GM19239 (cell line): ENCODE measurements around the gene CDH16.

ENCODE experiments used
- DNase-seq: peaks from one replicate; pipeline ENCODE4 v3.0.0; 2011; ENCODE audit warnings: low spot score; ENCODE audit not compliant: insufficient read length
- FAIRE-seq: peaks from 2 replicates; lab custom pipeline; 2011; peaks lifted over from hg19 to GRCh38; lab: Jason Lieb, UNC

CDH16 gene

GRCh38 chr16:66913711-66914110 is 5.0 kb downstream of the CDH16 start:
- DNase-seq, result no peak
- FAIRE-seq, result no peak

- FAIRE-seq (no peak), DNase-seq (no peak)
These were observed 5.6 kb downstream of the CDH16 start for GRCh38 chr16:66913081-66913480.

GRCh38 chr16:66911801-66912200 is 6.9 kb downstream of the CDH16 start:
- FAIRE-seq (no peak), DNase-seq (no peak)

- DNase-seq, result no peak
- no peak for FAIRE-seq
These were observed 7.6 kb downstream of the CDH16 start for GRCh38 chr16:66911112-66911511.

- FAIRE-seq, result no peak
These were observed 8.3 kb downstream of the CDH16 start for GRCh38 chr16:66910175-66910940.

GRCh38 chr16:66908762-66909559 is 9.7 kb downstream of the CDH16 start:
- FAIRE-seq, result no peak
- no peak for DNase-seq

More at GRCh38 chr16:66910175-66910940, 8.3 kb downstream of the CDH16 start:
- no peak for DNase-seq

GRCh38 chr16:66908116-66908515 is 10.6 kb downstream of the CDH16 start:
- FAIRE-seq (no peak), DNase-seq (no peak)

- FAIRE-seq (no peak), DNase-seq (no peak)
These were observed 11.5 kb downstream of the CDH16 start for GRCh38 chr16:66906916-66907836.

- DNase-seq, result no peak
- no peak for FAIRE-seq
These were observed 12.8 kb downstream of the CDH16 start for GRCh38 chr16:66905633-66906539.

- FAIRE-seq (no peak), DNase-seq (no peak)
These were observed 13.6 kb downstream of the CDH16 start for GRCh38 chr16:66904846-66905632.

GRCh38 chr16:66904428-66904845 is 14.2 kb downstream of the CDH16 start:
- DNase-seq, result no peak

GRCh38 chr16:66903544-66904427 is 14.9 kb downstream of the CDH16 start:
- FAIRE-seq (no peak), DNase-seq (no peak)

More at GRCh38 chr16:66904428-66904845, 14.2 kb downstream of the CDH16 start:
- FAIRE-seq, result no peak

GRCh38 chr16:66902648-66903543 is 15.8 kb downstream of the CDH16 start:
- DNase-seq (no peak), FAIRE-seq (no peak)

GRCh38 chr16:66901626-66902025 is 17.1 kb downstream of the CDH16 start:
- no peak for DNase-seq
- FAIRE-seq, result no peak

- DNase-seq, result no peak
- no peak for FAIRE-seq
These were observed 17.8 kb downstream of the CDH16 start for GRCh38 chr16:66900721-66901441.
